OCI-LY3 (cell line): Measurements from ENCODE around the gene PRMT2.

Experiments used
- CTCF ChIP-seq: fragments of 200-600, 300-600 bp; sonication (generic); IDR thresholded peaks from 2 replicates; pipeline ENCODE4 v1.5.1; 2014; ENCODE audit warnings: antibody characterized with exemption, low read length, low read depth
- EZH2phosphoT487 ChIP-seq: fragments of 200-600 bp; shearing (Covaris generic); IDR thresholded peaks from 2 replicates; pipeline ENCODE4 v1.6.1; 2018; ENCODE audit warnings: antibody characterized with exemption, mixed run types, low read depth

DNA sequence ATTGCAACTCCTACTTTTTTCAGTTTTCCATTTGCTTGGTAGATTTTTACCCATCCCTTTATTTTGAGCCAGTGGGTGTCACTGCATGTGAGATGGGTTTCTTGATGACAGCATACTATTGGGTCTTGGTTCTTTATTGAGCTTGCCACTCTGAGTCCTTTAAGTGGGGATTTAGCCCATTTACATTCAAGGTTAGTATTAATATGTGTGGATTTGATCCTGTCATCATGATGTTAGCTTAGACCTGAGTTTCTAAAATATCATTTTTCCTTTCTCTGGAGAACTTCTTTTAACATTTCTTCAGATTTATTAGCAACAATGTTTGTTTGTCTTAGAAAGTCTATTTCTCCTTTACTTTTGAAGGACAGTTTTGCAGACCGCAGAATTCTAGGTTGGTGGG is 18.8 kb upstream of the PRMT2 start:
- TF ChIP-seq CTCF: no peak
- TF ChIP-seq EZH2phosphoT487: no peak
